Smooth muscle cell (in vitro differentiated cells): ENCODE results near the gene COPS3. TPM values are rescaled to one million over a fixed set of nuclear protein-coding genes. Genes with fewer than 3 reads are reported as not detected.

Experiments used
- DNase-seq: peaks from one replicate; lab custom pipeline; 2025; ENCODE audit not compliant: unreplicated experiment; lab: John Stamatoyannopoulos, UW
- H2AFZ ChIP-seq: fragments of 200-600 bp; sonication (generic); 2 replicates; pipeline ENCODE4 v1.6.0; 2016; ENCODE audit warnings: antibody characterized with exemption, low read depth, mild to moderate bottlenecking
- H3F3A ChIP-seq: fragments of 200-600 bp; sonication (generic); 2 replicates; pipeline ENCODE4 v1.6.0; 2017; ENCODE audit warnings: antibody characterized with exemption, low read depth
- H3K27ac ChIP-seq: fragments of 200-600 bp; sonication (generic); 2 replicates; pipeline ENCODE4 v1.5.1; 2016; ENCODE audit warnings: low read depth, mild to moderate bottlenecking
- H3K27me3 ChIP-seq: fragments of 200-600 bp; sonication (generic); 2 replicates; pipeline ENCODE4 v1.6.1; 2016; ENCODE audit warnings: low read depth, mild to moderate bottlenecking
- H3K36me3 ChIP-seq: fragments of 200-600 bp; sonication (generic); 2 replicates; pipeline ENCODE4 v1.5.1; 2016; ENCODE audit warnings: low read depth
- H3K4me1 ChIP-seq: fragments of 200-600 bp; sonication (generic); 2 replicates; pipeline ENCODE4 v1.5.1; 2016; ENCODE audit warnings: low read depth
- H3K4me2 ChIP-seq: fragments of 200-600 bp; sonication (generic); 2 replicates; pipeline ENCODE4 v1.6.0; 2016; ENCODE audit warnings: mild to moderate bottlenecking
- H3K4me3 ChIP-seq: fragments of 200-600 bp; sonication (generic); 2 replicates; pipeline ENCODE4 v1.5.1; 2016; ENCODE audit warnings: mild to moderate bottlenecking
- H3K79me2 ChIP-seq: fragments of 200-600 bp; sonication (generic); 2 replicates; pipeline ENCODE4 v1.6.0; 2016; ENCODE audit warnings: low read depth, mild to moderate bottlenecking
- H3K9ac ChIP-seq: fragments of 200-600 bp; sonication (generic); 2 replicates; pipeline ENCODE4 v1.6.0; 2016; ENCODE audit warnings: low read depth
- H3K9me3 ChIP-seq: fragments of 200-600 bp; sonication (generic); replicated peaks from 2 replicates; pipeline ENCODE4 v1.5.1; 2016; ENCODE audit warnings: low read depth
- H4K20me1 ChIP-seq: fragments of 200-600 bp; sonication (generic); 2 replicates; pipeline ENCODE4 v1.6.0; 2016; ENCODE audit warnings: low read depth
- CTCF ChIP-seq: fragments of 200-600 bp; sonication (generic); IDR thresholded peaks from 2 replicates; pipeline ENCODE4 v1.5.1; 2017; ENCODE audit warnings: borderline replicate concordance, mild to moderate bottlenecking, antibody characterized with exemption; ENCODE audit not compliant: insufficient read depth, poor library complexity, severe bottlenecking
- WGBS: methylation state at CpG from one replicate; pipeline ENCODE4 v1.1.7; 2016; ENCODE audit warnings: low lambda C conversion rate; 5-methylcytosine and 5-hydroxymethylcytosine counted together
- polyA plus RNA-seq: library from polyadenylated mRNA; unstranded; fragments of >200 nt; fragmentation: Nextera tagmentation; extraction: Ambion mirVana; gene quantifications from 2 replicates; pipeline ENCODE4 v1.2.1, GENCODE V29; 2016
- total RNA-seq: library from RNA; depleted of rRNA; stranded (reverse); fragments of >200 nt; gene quantifications from 2 replicates; pipeline ENCODE4 v1.2.3, GENCODE V29; 2014

COPS3 gene
- total and polyA plus RNA-seq, 2 experiments from 2014 or later, result 68.3 to 77.0 TPM

GRCh38 chr17:17237026-17237799, 43.8 kb downstream of the COPS3 start, which contains the start of gene FLCN:
FLCN (minus strand) TSS chr17:17237168; CDS start chr17:17228137, 9,031 bp downstream.
- peak within 1 kb of the TSS; percentile 99 for H2AFZ ChIP-seq
- 2% methylated on average over 52 of the region's 53 CpGs for WGBS

GRCh38 chr17:17236295-17237025, 44.6 kb downstream of the COPS3 start:
- Histone ChIP-seq H3K4me2 (peak overlapping the region; percentile 98), H3K4me3 (peak overlapping the region; percentile 98), H4K20me1 (peaks cover 43% of the 10 kb centered on the region), H3K27me3 (no peaks in the 10 kb centered on the region), H3K36me3 (no peaks in the 10 kb centered on the region), H3F3A (peaks cover 3% of the 10 kb centered on the region), H3K79me2 (peaks cover 34% of the 10 kb centered on the region), H3K9ac (peak overlapping the region; percentile 100), H3K4me1 (peaks cover 9% of the 10 kb centered on the region), H3K9me3 (no peaks in the 10 kb centered on the region), H2AFZ (peak overlapping the region; percentile 99), H3K27ac (peak overlapping the region; percentile 98)
- 4% methylated on average over 31 of the region's 31 CpGs for WGBS
- no peak for DNase-seq
- TF ChIP-seq CTCF, result no peak

More at GRCh38 chr17:17237026-17237799, 43.8 kb downstream of the COPS3 start, which contains the start of gene FLCN:
- Histone ChIP-seq H3K4me1 (peaks cover 9% of the 10 kb centered on the region), H3K9ac (peak within 1 kb of the TSS; percentile 100), H3K4me3 (peak within 1 kb of the TSS; percentile 98), H3K27ac (peak within 1 kb of the TSS; percentile 98), H3F3A (peaks cover 3% of the 10 kb centered on the region), H3K79me2 (peaks cover 34% of the 10 kb centered on the region), H3K9me3 (no peaks in the 10 kb centered on the region), H3K27me3 (no peaks in the 10 kb centered on the region), H3K4me2 (peak within 1 kb of the TSS; percentile 98), H4K20me1 (peaks cover 35% of the 10 kb centered on the region), H3K36me3 (no peaks in the 10 kb centered on the region)
- DNase-seq, result peak; percentile 61
- no peak for TF ChIP-seq CTCF

- Histone ChIP-seq H3K4me1 (peaks cover 9% of the 10 kb centered on the region), H3F3A (peaks cover 3% of the 10 kb centered on the region), H2AFZ (no peak overlapping the region), H3K27ac (peak overlapping the region; percentile 98), H3K4me2 (peak overlapping the region; percentile 98), H3K36me3 (no peaks in the 10 kb centered on the region), H3K79me2 (peaks cover 34% of the 10 kb centered on the region), H3K27me3 (no peaks in the 10 kb centered on the region), H3K9me3 (no peaks in the 10 kb centered on the region), H3K9ac (peak overlapping the region; percentile 100), H4K20me1 (peaks cover 43% of the 10 kb centered on the region), H3K4me3 (peak overlapping the region; percentile 98)
- no peak for DNase-seq
- WGBS, result 83% methylated on average over 19 of the region's 19 CpGs
- TF ChIP-seq CTCF, result no peak
These were observed 45.6 kb downstream of the COPS3 start for GRCh38 chr17:17235212-17236174.
